ENCODE data around the gene SEC22A. TPM values are rescaled to one million over a fixed set of nuclear protein-coding genes. Genes with fewer than 3 reads are reported as not detected.

The SEC22A gene
- total and polyA plus RNA-seq, 2 of the 8 experiments (the other 6 are each of a cell fraction or from before 2014, with no cell fraction given), result 10.6 to 17.1 TPM

- TF ChIP-seq USF2 (IDR thresholded peaks at IDR 0.05; ENCODE audit: low read length) (no peak), FOSL1 (IDR thresholded peaks at IDR 0.05; ENCODE audit: insufficient read depth, low read depth, low read length) (no peak), EP300 (IDR thresholded peaks at IDR 0.05; ENCODE audit: borderline replicate concordance in 1 of 2, low read depth in 2 of 2, low read length in 2 of 2) (no peak), EZH2 (IDR thresholded peaks at IDR 0.05; ENCODE audit: low read depth, low read length, severe bottlenecking) (no peak), CHD1 (IDR thresholded peaks at IDR 0.05; ENCODE audit: low read depth, low read length) (no peak)
Measured at GRCh38 chr3:123278446-123278845, 76.7 kb downstream of the SEC22A start (continued).
